Measurements from ENCODE around the gene DHRS13. TPM values are rescaled to one million over a fixed set of nuclear protein-coding genes. Genes with fewer than 3 reads are reported as not detected.
A peak's percentile ranks its signal among the peaks of the same experiment; 100 is the strongest.

DHRS13 gene
- total RNA-seq, 4 donors from 2014 or later: 0.25 to 3.7 (median 2.4) TPM

DNA sequence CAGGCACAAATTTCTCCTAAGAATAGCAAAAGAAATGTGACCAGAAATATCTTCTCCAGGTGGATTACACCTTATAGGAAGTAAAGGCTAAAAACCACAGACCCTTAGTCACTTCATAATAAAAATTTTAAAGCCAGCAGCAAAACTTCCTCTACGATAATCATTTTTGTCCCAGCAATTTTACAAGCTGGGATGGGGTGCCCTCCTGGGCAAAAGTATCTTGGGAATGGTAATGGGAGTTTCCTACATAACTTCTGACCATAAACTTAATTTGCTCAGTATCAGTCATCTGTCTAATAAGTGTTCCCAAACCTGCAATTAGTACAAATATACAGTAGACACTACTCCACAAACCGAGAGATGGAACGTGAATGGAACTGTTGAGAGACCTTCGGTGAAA lies 45.5 kb upstream of the DHRS13 start:
- ATAC-seq (no peak), DNase-seq (no peak)
- intact Hi-C loops (cut with DNase I; ENCODE audit: low total_unique reads): no loop called here
- H3K27ac ChIP-seq: peak overlapping the region; percentile 96 to 97 (median 96)
- H3K4me1 ChIP-seq: peaks cover 60 to 63% of the 10 kb centered on the region in 2 donors
- H3K9me3 ChIP-seq: no peaks in the 10 kb centered on the region
- H3K27me3 ChIP-seq: no peaks in the 10 kb centered on the region
- no peaks in the 10 kb centered on the region for H3K36me3 ChIP-seq
- in situ Hi-C loops (cut with MboI; ENCODE audit: low sequenced_read_pairs in 4 of 4): no loop called here
- TF ChIP-seq, protein P1, sequence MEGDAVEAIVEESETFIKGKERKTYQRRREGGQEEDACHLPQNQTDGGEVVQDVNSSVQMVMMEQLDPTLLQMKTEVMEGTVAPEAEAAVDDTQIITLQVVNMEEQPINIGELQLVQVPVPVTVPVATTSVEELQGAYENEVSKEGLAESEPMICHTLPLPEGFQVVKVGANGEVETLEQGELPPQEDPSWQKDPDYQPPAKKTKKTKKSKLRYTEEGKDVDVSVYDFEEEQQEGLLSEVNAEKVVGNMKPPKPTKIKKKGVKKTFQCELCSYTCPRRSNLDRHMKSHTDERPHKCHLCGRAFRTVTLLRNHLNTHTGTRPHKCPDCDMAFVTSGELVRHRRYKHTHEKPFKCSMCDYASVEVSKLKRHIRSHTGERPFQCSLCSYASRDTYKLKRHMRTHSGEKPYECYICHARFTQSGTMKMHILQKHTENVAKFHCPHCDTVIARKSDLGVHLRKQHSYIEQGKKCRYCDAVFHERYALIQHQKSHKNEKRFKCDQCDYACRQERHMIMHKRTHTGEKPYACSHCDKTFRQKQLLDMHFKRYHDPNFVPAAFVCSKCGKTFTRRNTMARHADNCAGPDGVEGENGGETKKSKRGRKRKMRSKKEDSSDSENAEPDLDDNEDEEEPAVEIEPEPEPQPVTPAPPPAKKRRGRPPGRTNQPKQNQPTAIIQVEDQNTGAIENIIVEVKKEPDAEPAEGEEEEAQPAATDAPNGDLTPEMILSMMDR (IDR thresholded peaks at IDR 0.05 in 4 of 5, conservative IDR thresholded peaks at IDR 0.05 in 1 of 5): no peak
- peak overlapping the region; percentile 84 to 90 (median 88) for H3K4me3 ChIP-seq

DNA sequence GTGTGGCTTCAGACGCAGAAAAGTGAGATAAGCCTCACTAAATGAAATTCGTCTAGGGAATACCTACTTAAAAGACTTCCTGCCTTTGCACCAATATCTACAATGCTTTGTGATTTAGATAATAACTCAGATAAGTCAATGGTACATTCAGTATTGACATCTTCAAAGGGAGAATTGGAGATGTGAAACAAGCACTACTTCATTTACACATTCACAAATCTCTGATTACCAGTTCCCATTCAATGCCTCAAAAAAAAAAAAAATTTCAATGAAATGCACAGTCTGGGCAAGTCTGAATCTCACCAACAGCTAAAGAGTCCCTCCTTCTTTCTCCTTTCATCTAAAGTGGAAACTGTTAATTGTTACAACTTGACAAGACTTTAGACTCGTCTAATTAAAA lies 44.8 kb upstream of the DHRS13 start:
- no peak for ATAC-seq
- peaks cover 56 to 64% of the 10 kb centered on the region in 2 donors for H3K4me1 ChIP-seq
- no peaks in the 10 kb centered on the region for H3K36me3 ChIP-seq
- in situ Hi-C loops (cut with MboI; ENCODE audit: low sequenced_read_pairs in 4 of 4): no loop called here
- H3K9me3 ChIP-seq: no peaks in the 10 kb centered on the region
- no peak overlapping the region for H3K4me3 ChIP-seq
- TF ChIP-seq, protein P1 (IDR thresholded peaks at IDR 0.05 in 4 of 5, conservative IDR thresholded peaks at IDR 0.05 in 1 of 5): no peak
- TF ChIP-seq POLR2A (IDR thresholded peaks at IDR 0.05): no peak
- H3K27ac ChIP-seq: peak overlapping the region; percentile 96 to 97 (median 96)
- no peaks in the 10 kb centered on the region for H3K27me3 ChIP-seq
- no peak for DNase-seq
- intact Hi-C loops (cut with DNase I; ENCODE audit: low total_unique reads): no loop called here

DNA sequence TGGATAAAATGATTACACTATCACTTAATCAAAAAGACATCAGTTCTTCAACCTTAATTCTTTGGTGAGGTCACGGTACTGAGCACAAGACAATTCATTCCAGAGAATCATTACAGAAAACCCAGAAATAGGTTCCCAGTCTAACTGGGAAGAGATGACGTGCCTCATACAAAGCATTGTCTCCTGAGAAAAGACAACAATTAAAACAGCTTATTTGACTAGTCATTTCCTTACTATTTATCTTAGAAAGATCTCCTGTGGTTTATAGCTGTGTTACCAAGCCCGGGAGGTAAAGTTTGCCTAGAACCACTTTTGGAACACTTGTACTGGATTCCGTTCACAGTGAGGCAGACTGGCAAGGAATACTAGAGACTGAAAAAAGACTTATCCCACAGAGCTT lies 43.4 kb upstream of the DHRS13 start:
- H3K9me3 ChIP-seq: no peaks in the 10 kb centered on the region
- no peak for DNase-seq
- TF ChIP-seq POLR2A (IDR thresholded peaks at IDR 0.05): peak in 1 of 2 donors; percentile 13
- TF ChIP-seq, protein P1 (IDR thresholded peaks at IDR 0.05 in 4 of 5, conservative IDR thresholded peaks at IDR 0.05 in 1 of 5): no peak
- H3K4me3 ChIP-seq: no peak overlapping the region
- in situ Hi-C loops (cut with MboI; ENCODE audit: low sequenced_read_pairs in 4 of 4) (no loop called here), intact Hi-C loops (cut with DNase I; ENCODE audit: low total_unique reads) (no loop called here)
- H3K27me3 ChIP-seq: no peaks in the 10 kb centered on the region
- H3K27ac ChIP-seq: peak overlapping the region; percentile 96 to 97 (median 96)
- H3K36me3 ChIP-seq: no peaks in the 10 kb centered on the region
- peaks cover 67 to 76% of the 10 kb centered on the region in 2 donors for H3K4me1 ChIP-seq
- no peak for ATAC-seq

DNA sequence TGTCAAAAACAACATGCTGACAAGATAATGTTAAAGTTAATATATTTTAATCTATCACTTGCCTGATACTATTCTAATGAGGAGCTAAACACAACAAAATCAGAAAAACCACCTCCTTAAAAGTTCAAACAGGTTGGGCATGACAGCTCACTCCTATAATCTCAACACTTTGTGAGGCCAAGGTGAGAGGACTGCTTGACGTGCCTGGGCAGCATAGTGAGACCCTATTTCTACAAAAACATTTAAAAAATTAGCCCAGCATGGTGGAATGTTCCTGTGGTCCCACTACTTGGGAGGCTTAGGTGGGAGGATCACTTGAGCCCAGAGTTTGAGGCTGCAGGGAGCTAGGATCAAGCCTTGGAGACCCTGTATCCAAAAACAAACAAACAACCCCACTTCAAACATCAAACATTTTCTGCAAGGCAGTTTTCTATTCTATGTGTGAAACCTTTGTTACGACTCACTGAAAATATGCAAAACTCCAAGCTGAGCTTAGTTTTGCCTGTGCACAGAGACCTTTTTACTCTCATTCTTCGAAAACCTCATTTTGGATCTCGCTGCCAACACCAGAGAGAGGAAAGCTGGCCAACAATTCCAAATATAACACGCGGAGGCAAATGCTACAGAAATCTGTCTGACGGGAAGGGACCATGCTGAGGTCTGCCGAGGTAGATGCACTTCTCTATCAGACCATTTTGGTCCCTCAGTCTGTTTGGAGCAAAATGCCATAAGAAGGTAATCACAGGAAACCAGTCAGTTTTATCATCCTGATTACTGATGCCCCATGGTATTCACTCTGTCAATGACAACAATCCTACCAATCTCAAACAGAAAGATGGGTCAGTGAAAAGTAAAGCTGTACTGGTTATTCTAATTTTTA lies 42.2 kb upstream of the DHRS13 start:
- no peaks in the 10 kb centered on the region for H3K27me3 ChIP-seq

More for the DNA sequence above, 42.2 kb upstream of the DHRS13 start:
- ATAC-seq: no peak
- no peak for DNase-seq
- TF ChIP-seq, protein P1 (IDR thresholded peaks at IDR 0.05 in 4 of 5, conservative IDR thresholded peaks at IDR 0.05 in 1 of 5): no peak
- TF ChIP-seq POLR2A (IDR thresholded peaks at IDR 0.05): no peak
- Histone ChIP-seq H3K9me3 (no peaks in the 10 kb centered on the region), H3K36me3 (no peaks in the 10 kb centered on the region), H3K4me1 (peaks cover 79 to 87% of the 10 kb centered on the region in 2 donors), H3K4me3 (no peak overlapping the region), H3K27ac (peak overlapping the region; percentile 96 to 97 (median 96))
- intact Hi-C loops (cut with DNase I; ENCODE audit: low total_unique reads): no loop called here
- in situ Hi-C loops (cut with MboI; ENCODE audit: low sequenced_read_pairs in 4 of 4): no loop called here
